MCF 10A (cell line): ENCODE data around the gene GNB4. TPM values are rescaled to one million over a fixed set of nuclear protein-coding genes. Genes with fewer than 3 reads are reported as not detected.

Source experiments
- BruUV-seq: library from RNA; stranded (reverse); fragments of 400-500 nt; replicated peaks from 2 replicates; lab custom pipeline; 2021; lab: Mats Ljungman, UMichigan
- CTCF ChIA-PET: fragments of 300-600 bp; sonication (Branson Sonifier 250); formaldehyde crosslinking; extraction: SDS; loops from one replicate; lab custom pipeline; 2021; ENCODE audit warnings: antibody characterized with exemption, inconsistent platforms; lab: Yijun Ruan, JAX
- POLR2A ChIA-PET: fragments of 300-600, 350-650 bp; sonication (Branson Sonifier 250); formaldehyde crosslinking; extraction: SDS; loops from one replicate; lab custom pipeline; 2020; ENCODE audit warnings: antibody characterized with exemption, inconsistent platforms; lab: Yijun Ruan, JAX
- DNase-seq: peaks from one replicate; pipeline ENCODE4 v3.0.0-alpha.2; 2018; ENCODE audit not compliant: unreplicated experiment
- H3K27ac Mint-ChIP-seq: one replicate; pipeline ENCODE4 v1.8.0; 2022; ENCODE audit warnings: mild to moderate bottlenecking, low read depth, mixed read lengths; ENCODE audit not compliant: unreplicated experiment
- H3K27me3 Mint-ChIP-seq: one replicate; pipeline ENCODE4 v1.8.0; 2022; ENCODE audit warnings: mixed read lengths; ENCODE audit not compliant: insufficient read depth, unreplicated experiment
- H3K36me3 Mint-ChIP-seq: one replicate; pipeline ENCODE4 v1.8.0; 2022; ENCODE audit warnings: mild to moderate bottlenecking, moderate library complexity, mixed read lengths; ENCODE audit not compliant: insufficient read depth, unreplicated experiment
- H3K4me1 Mint-ChIP-seq: one replicate; pipeline ENCODE4 v1.8.0; 2022; ENCODE audit warnings: mixed read lengths; ENCODE audit not compliant: insufficient read depth, unreplicated experiment
- H3K4me3 Mint-ChIP-seq: one replicate; pipeline ENCODE4 v1.8.0; 2022; ENCODE audit warnings: mild to moderate bottlenecking, moderate library complexity, mixed read lengths; ENCODE audit not compliant: unreplicated experiment
- H3K9me3 Mint-ChIP-seq: one replicate; pipeline ENCODE4 v1.8.0; 2022; ENCODE audit warnings: mixed read lengths; ENCODE audit not compliant: unreplicated experiment
- CTCF ChIP-seq: fragments of 200-600 bp; IDR thresholded peaks from one replicate; pipeline ENCODE4 v1.8.0; 2022; ENCODE audit warnings: antibody characterized with exemption, mild to moderate bottlenecking; ENCODE audit not compliant: unreplicated experiment
- intact Hi-C: fragments of 100-400 bp; cut with micrococcal nuclease; formaldehyde crosslinking; loops from 2 replicates; pipeline ENCODE4 v1.14.1; 2022
- total RNA-seq: library from RNA; stranded (reverse); gene quantifications from 2 replicates; pipeline ENCODE4 v1.2.3, GENCODE V29; 2022

Gene GNB4
- total RNA-seq, 1 experiment from 2014 or later = 20.8 TPM

GRCh38 chr3:179460260-179460659 is 9.0 kb upstream of the GNB4 start:
- Mint-ChIP-seq H3K27ac (no peak overlapping the region), H3K9me3 (no peaks in the 10 kb centered on the region), H3K36me3 (no peaks in the 10 kb centered on the region), H3K27me3 (no peaks in the 10 kb centered on the region), H3K4me3 (no peak overlapping the region), H3K4me1 (peaks cover 8% of the 10 kb centered on the region)
- intact Hi-C loops = no loop called here
- no peak for TF ChIP-seq CTCF
- no TSS peak for BruUV-seq
- no peak for DNase-seq
- ChIA-PET POLR2A (interaction anchor here (1.4 to 1.9 kb wide), 3 partner anchors 9 to 10 kb away, joined by 4 to 7 read pairs (median 4); partner anchors contain the start of gene GNB4), CTCF (interaction anchor here (0.6 to 0.9 kb wide), 3 partner anchors 9 to 1075 kb away, joined by 3 to 5 read pairs (median 3); partner anchors contain the start of gene GNB4)

DNA sequence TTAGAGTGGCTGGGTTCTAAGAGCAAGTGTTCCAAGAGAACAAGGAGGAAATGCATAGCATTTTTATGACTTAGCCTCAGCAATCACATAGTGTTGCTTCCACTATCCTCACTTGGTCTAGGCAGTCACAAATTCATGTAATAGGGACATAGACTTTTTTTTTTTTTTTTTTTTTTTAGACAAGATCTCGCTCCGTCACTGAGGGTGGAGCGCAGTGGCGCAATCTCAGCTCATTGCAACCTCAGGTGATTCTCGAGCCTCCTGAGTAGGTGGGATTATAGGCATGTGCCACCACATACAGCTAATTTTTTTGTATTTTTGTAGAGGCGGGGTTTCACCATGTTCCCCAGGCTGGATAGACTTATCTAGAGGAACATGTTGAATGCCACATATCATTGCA is 4.7 kb upstream of the GNB4 start:
- ChIA-PET CTCF (no interaction called here), POLR2A (no interaction called here)
- Mint-ChIP-seq H3K27ac (no peak overlapping the region), H3K27me3 (no peaks in the 10 kb centered on the region), H3K9me3 (no peaks in the 10 kb centered on the region), H3K4me3 (no peak overlapping the region), H3K36me3 (peaks cover 12% of the 10 kb centered on the region), H3K4me1 (no peaks in the 10 kb centered on the region)
- DNase-seq = no peak
- TF ChIP-seq CTCF = no peak
- intact Hi-C loops = no loop called here
- no TSS peak for BruUV-seq

DNA sequence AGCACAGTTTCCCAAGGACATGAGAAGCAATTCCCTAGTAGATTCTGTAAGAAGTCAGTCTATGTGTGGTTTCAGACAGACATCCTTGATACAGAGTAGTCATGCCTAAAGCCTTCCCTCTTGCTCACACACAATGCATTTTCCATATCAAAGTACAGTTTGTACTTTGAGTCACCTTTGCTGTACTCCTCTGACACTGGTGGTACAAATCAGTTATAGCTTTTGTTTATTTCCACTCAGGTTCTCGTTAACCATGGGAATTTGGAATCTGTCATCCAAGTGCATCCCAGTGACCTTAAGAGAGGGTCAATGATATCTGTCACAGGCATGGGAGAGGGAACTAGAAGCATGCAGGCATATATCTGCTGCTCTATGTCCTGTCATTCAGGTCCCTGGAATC is 3.6 kb upstream of the GNB4 start:
- no peak overlapping the region for H3K27ac Mint-ChIP-seq
- peaks cover 2% of the 10 kb centered on the region for H3K4me1 Mint-ChIP-seq
- intact Hi-C loops = no loop called here
- DNase-seq = no peak
- H3K9me3 Mint-ChIP-seq = no peaks in the 10 kb centered on the region
- ChIA-PET POLR2A (interaction anchor here (1.1 kb wide), 1 partner anchor 9 kb away, joined by 3 read pairs; no protein-coding TSS in a partner anchor), CTCF (interaction anchor here (0.6 to 1.2 kb wide), 2 partner anchors 9 to 20 kb away, joined by 3 to 4 read pairs; no protein-coding TSS in a partner anchor)
- no peaks in the 10 kb centered on the region for H3K27me3 Mint-ChIP-seq
- H3K4me3 Mint-ChIP-seq = no peak overlapping the region
- no TSS peak for BruUV-seq
- H3K36me3 Mint-ChIP-seq = peaks cover 12% of the 10 kb centered on the region
- TF ChIP-seq CTCF = no peak

DNA sequence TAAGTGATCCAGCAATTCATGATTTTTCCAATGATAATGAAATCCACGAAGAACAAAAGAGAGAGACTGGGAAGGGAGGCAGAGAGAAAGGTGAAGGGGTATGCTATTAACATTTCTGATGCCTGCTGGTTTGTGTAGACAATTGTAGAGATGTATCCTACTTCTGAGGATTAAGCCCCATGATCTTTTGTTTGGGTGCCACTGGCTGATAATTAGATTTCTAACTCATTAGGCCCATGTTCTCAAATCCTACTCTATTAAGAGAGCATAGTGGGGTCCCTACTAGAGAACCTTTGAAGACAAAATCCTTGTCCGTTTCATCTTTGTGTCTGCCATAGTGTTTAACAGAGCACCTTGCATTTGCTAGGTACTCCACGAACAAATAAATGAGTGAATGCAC is 2.7 kb upstream of the GNB4 start:
- Mint-ChIP-seq H3K36me3 (peaks cover 12% of the 10 kb centered on the region), H3K4me1 (peaks cover 11% of the 10 kb centered on the region), H3K9me3 (no peaks in the 10 kb centered on the region), H3K27ac (no peak overlapping the region), H3K4me3 (no peak overlapping the region), H3K27me3 (no peaks in the 10 kb centered on the region)
- no peak for TF ChIP-seq CTCF
- no TSS peak for BruUV-seq
- ChIA-PET CTCF (interaction anchor here (0.7 kb wide), 1 partner anchor 130 kb away, joined by 3 read pairs; no protein-coding TSS in a partner anchor), POLR2A (interaction anchor here (1.4 kb wide), 1 partner anchor 109 kb away, joined by 6 read pairs; the partner anchor contains the start of gene ACTL6A)
- intact Hi-C loops = no loop called here
- no peak for DNase-seq
